ENCODE results near the gene SOX30. TPM values are rescaled to one million over a fixed set of nuclear protein-coding genes. Genes with fewer than 3 reads are reported as not detected.
A peak's percentile ranks its signal among the peaks of the same experiment; 100 is the strongest.
"Not testable (repeated sequence)": the region's sequence is repeated elsewhere in the genome, so short reads cannot be mapped to it uniquely, and the experiment has no call there.

The SOX30 gene
- total RNA-seq = not detected

GRCh38 chr5:157652377-157652692 is at the start of gene SOX30:
Gene SOX30 (minus strand): TSS chr5:157652438. CDS start chr5:157652078, 360 bp downstream.
- no peaks in the 10 kb centered on the region for H3K27me3 ChIP-seq (replicated peaks; ENCODE audit: insufficient read depth)
- H3K4me1 ChIP-seq (ENCODE audit: control insufficient read depth in 1 of 2, low read depth in 2 of 2) = peaks cover 0 to 8% of the 10 kb centered on the region in 2 donors
- TF ChIP-seq, protein P1, sequence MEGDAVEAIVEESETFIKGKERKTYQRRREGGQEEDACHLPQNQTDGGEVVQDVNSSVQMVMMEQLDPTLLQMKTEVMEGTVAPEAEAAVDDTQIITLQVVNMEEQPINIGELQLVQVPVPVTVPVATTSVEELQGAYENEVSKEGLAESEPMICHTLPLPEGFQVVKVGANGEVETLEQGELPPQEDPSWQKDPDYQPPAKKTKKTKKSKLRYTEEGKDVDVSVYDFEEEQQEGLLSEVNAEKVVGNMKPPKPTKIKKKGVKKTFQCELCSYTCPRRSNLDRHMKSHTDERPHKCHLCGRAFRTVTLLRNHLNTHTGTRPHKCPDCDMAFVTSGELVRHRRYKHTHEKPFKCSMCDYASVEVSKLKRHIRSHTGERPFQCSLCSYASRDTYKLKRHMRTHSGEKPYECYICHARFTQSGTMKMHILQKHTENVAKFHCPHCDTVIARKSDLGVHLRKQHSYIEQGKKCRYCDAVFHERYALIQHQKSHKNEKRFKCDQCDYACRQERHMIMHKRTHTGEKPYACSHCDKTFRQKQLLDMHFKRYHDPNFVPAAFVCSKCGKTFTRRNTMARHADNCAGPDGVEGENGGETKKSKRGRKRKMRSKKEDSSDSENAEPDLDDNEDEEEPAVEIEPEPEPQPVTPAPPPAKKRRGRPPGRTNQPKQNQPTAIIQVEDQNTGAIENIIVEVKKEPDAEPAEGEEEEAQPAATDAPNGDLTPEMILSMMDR (IDR thresholded peaks at IDR 0.05) = no peak
- H3K27ac ChIP-seq = no peak within 1 kb of the TSS
- H3K4me3 ChIP-seq = peak within 1 kb of the TSS; percentile 78
- H3K9me3 ChIP-seq = no peaks in the 10 kb centered on the region
- no peak for ATAC-seq (ENCODE audit: insufficient number of reproducible peaks, low FRiP score, low read depth)
- H3K36me3 ChIP-seq = no peaks in the 10 kb centered on the region
- DNase-seq (ENCODE audit: low spot score) = no peak

DNA sequence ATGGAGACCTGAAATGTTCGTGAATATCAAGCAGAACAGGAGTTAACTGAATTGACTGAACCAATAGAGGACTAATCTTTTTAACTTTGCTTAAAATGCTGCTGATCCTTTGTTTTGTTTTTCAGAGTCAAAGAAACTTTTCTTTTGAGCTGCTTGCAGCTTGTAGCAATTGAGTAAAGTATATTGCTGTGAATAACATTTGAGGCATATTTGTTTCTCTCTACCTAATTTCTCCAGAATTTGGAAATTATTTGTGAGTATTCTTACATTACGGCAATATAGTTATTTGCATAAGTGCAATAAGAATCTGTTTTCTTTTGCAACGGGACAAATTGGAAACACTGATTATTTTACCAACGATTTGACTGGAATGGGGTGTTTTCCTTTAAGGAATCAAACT is 46.4 kb upstream of the SOX30 start:
- H3K27me3 ChIP-seq (replicated peaks; ENCODE audit: insufficient read depth); ATAC-seq (ENCODE audit: insufficient number of reproducible peaks, low FRiP score, low read depth); DNase-seq (ENCODE audit: low spot score); H3K27ac ChIP-seq; H3K4me1 ChIP-seq (ENCODE audit: control insufficient read depth in 1 of 2, low read depth in 2 of 2); H3K4me3 ChIP-seq; H3K36me3 ChIP-seq; H3K9me3 ChIP-seq: not testable (repeated sequence)

- DNase-seq (ENCODE audit: low spot score); H3K27ac ChIP-seq; H3K27me3 ChIP-seq (replicated peaks; ENCODE audit: insufficient read depth); H3K36me3 ChIP-seq; H3K4me1 ChIP-seq (ENCODE audit: control insufficient read depth in 1 of 2, low read depth in 2 of 2); H3K9me3 ChIP-seq; H3K4me3 ChIP-seq; ATAC-seq (ENCODE audit: insufficient number of reproducible peaks, low FRiP score, low read depth): not testable (repeated sequence)
Measured at GRCh38 chr5:157696154-157696553, 43.9 kb upstream of the SOX30 start.

DNA sequence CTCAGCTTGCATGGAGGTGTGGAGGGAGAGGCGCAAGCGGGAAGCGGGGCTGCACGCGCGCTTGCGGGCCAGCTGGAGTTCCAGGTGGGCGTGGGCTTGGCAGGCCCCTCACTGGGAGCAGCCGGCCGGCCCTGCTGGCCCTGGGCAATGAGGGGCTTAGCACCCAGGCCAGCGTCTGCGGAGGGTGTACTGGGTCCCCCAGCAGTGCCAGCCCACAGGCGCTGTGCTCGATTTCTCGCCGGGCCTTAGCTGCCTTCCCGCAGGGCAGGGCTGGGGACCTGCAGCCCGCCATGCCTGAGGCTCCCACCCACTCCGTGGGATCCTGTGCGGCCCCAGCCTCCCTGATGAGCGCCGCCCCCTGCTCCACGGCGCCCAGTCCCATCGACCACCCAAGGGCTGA is 41.6 kb upstream of the SOX30 start:
- H3K9me3 ChIP-seq; DNase-seq (ENCODE audit: low spot score); H3K27me3 ChIP-seq (replicated peaks; ENCODE audit: insufficient read depth); ATAC-seq (ENCODE audit: insufficient number of reproducible peaks, low FRiP score, low read depth); H3K4me1 ChIP-seq (ENCODE audit: control insufficient read depth in 1 of 2, low read depth in 2 of 2); H3K36me3 ChIP-seq; H3K27ac ChIP-seq; H3K4me3 ChIP-seq: not testable (repeated sequence)

- Histone ChIP-seq H3K27ac (no peak overlapping the region), H3K27me3 (replicated peaks; ENCODE audit: insufficient read depth) (no peaks in the 10 kb centered on the region), H3K4me1 (ENCODE audit: control insufficient read depth in 1 of 2, low read depth in 2 of 2) (no peaks in the 10 kb centered on the region), H3K9me3 (no peaks in the 10 kb centered on the region), H3K36me3 (no peaks in the 10 kb centered on the region), H3K4me3 (peak overlapping the region; percentile 47)
- no peak for DNase-seq (ENCODE audit: low spot score)
- TF ChIP-seq, protein P1 (IDR thresholded peaks at IDR 0.05) = no peak
- no peak for ATAC-seq (ENCODE audit: insufficient number of reproducible peaks, low FRiP score, low read depth)
Measured at GRCh38 chr5:157690690-157691433, 38.6 kb upstream of the SOX30 start.

- Histone ChIP-seq H3K27ac (no peak overlapping the region), H3K4me1 (ENCODE audit: control insufficient read depth in 1 of 2, low read depth in 2 of 2) (no peaks in the 10 kb centered on the region), H3K9me3 (no peaks in the 10 kb centered on the region), H3K4me3 (peak overlapping the region; percentile 47), H3K27me3 (replicated peaks; ENCODE audit: insufficient read depth) (no peaks in the 10 kb centered on the region), H3K36me3 (no peaks in the 10 kb centered on the region)
- no peak for ATAC-seq (ENCODE audit: insufficient number of reproducible peaks, low FRiP score, low read depth)
- TF ChIP-seq, protein P1 (IDR thresholded peaks at IDR 0.05) = no peak
- no peak for DNase-seq (ENCODE audit: low spot score)
Measured at GRCh38 chr5:157689942-157690689, 37.9 kb upstream of the SOX30 start.

Measured in thoracic aorta (tissue), 2 donors.